Stimulated activated naive CD8-positive, alpha-beta T cell treated with anti-CD3 and anti-CD28 coated beads, Interleukin-15, Interleukin-2, amounts not matched to agents 100 ng/mL and 50 ng/mL, for 24 hours (primary cell): Measurements from ENCODE around the gene PRSS53.

Experiments
- H3K27ac Mint-ChIP-seq: one replicate; pipeline ENCODE4 v1.8.0; 2021; ENCODE audit warnings: mild to moderate bottlenecking, mixed read lengths
- H3K27me3 Mint-ChIP-seq: one replicate; pipeline ENCODE4 v1.8.0; 2021; ENCODE audit warnings: mixed read lengths
- H3K36me3 Mint-ChIP-seq: one replicate; pipeline ENCODE4 v1.8.0; 2021; ENCODE audit warnings: low read depth, mixed read lengths
- H3K4me1 Mint-ChIP-seq: one replicate; pipeline ENCODE4 v1.8.0; 2021; ENCODE audit warnings: low read depth, mixed read lengths
- H3K4me3 Mint-ChIP-seq: one replicate; pipeline ENCODE4 v1.8.0; 2021; ENCODE audit warnings: mild to moderate bottlenecking, mixed read lengths
- H3K9me3 Mint-ChIP-seq: one replicate; pipeline ENCODE4 v1.8.0; 2021; ENCODE audit warnings: mixed read lengths

The PRSS53 gene

DNA sequence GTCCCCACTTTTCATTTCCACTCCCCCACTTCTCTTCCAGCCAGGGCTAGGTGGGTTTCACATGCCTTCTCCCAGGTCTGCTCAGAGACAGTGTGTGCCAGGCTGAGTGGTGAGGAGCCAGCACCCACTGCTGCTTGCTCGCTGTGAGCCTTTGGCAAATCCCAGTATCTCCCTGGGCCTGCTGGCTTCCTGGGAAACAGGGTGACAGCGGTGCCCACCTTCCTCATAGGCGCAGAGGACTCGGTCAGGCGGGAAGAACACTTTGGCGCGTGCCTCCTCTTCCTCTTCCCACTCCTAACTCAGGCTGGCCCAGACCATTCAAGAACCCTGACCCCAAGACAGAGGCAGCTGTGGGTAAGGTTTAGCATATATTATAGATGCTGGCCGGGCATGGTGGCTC is 456 bp upstream of the PRSS53 start:
- Mint-ChIP-seq H3K27ac (no peak overlapping the region), H3K27me3 (no peaks in the 10 kb centered on the region), H3K9me3 (no peaks in the 10 kb centered on the region), H3K4me3 (no peak overlapping the region), H3K4me1 (peaks cover 9% of the 10 kb centered on the region), H3K36me3 (peaks cover 15% of the 10 kb centered on the region)

DNA sequence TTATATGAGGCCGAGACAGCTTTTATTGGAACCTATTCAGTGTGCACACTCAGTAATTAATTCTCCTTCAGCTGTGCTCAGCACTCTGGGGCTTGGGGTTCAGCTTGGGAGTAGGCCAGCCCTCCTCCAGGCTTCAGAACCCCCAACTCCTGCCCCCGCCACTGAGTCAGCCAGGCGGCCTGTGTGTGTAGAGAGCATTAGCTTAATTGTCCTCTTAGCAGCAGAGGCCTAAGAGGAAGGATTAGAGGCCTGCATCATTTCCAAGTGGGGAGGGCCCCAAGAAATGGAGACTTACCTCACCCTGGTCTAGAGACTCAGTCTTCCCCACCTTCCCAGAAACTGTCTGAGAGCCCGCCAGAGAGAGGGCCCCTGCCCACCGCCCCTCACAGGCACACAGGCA is 772 bp downstream of the PRSS53 start:
- H3K9me3 Mint-ChIP-seq, result no peaks in the 10 kb centered on the region
- H3K4me3 Mint-ChIP-seq, result no peak overlapping the region
- no peaks in the 10 kb centered on the region for H3K27me3 Mint-ChIP-seq
- no peak overlapping the region for H3K27ac Mint-ChIP-seq
- peaks cover 5% of the 10 kb centered on the region for H3K4me1 Mint-ChIP-seq
- H3K36me3 Mint-ChIP-seq, result peaks cover 15% of the 10 kb centered on the region

DNA sequence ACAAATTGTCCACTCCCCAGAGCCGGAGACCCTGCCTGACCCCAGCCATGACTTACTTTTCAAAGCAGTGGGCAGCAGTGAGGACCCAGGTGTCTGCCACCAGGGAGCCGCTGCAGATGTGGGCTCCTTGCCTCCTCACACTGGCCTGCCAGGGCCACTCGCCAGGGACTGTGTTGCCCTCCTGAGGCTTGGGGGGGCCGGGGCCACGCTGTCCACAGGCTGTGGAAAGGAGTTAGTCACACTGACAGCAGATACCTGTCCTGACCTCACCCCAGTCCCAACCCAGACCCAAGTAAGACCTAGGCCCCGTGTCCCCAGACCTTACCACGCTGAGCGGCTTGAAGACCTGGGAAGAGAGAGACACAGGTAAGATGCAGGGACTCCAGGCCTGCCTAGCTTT is 1.3 kb downstream of the PRSS53 start:
- Mint-ChIP-seq H3K27me3 (no peaks in the 10 kb centered on the region), H3K9me3 (no peaks in the 10 kb centered on the region), H3K4me3 (no peak overlapping the region), H3K27ac (no peak overlapping the region), H3K36me3 (peaks cover 15% of the 10 kb centered on the region), H3K4me1 (peaks cover 2% of the 10 kb centered on the region)

DNA sequence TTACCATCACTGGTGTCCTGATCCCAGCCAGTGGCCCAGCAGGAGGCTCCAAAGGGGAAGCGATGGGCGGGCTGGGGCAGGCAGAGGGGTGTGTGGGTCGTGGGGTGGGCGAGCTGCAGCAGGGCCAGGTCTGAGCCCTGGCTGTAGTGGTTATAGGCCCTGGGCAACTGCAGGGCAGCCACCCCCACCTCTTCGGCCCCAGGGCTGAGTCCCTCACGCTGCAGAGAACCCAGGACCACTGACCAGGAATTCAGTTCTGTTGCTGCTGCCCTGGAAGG is 2.2 kb downstream of the PRSS53 start:
- Mint-ChIP-seq H3K9me3 (no peaks in the 10 kb centered on the region), H3K36me3 (peaks cover 15% of the 10 kb centered on the region), H3K27me3 (no peaks in the 10 kb centered on the region), H3K4me3 (no peak overlapping the region), H3K27ac (no peak overlapping the region), H3K4me1 (no peaks in the 10 kb centered on the region)

DNA sequence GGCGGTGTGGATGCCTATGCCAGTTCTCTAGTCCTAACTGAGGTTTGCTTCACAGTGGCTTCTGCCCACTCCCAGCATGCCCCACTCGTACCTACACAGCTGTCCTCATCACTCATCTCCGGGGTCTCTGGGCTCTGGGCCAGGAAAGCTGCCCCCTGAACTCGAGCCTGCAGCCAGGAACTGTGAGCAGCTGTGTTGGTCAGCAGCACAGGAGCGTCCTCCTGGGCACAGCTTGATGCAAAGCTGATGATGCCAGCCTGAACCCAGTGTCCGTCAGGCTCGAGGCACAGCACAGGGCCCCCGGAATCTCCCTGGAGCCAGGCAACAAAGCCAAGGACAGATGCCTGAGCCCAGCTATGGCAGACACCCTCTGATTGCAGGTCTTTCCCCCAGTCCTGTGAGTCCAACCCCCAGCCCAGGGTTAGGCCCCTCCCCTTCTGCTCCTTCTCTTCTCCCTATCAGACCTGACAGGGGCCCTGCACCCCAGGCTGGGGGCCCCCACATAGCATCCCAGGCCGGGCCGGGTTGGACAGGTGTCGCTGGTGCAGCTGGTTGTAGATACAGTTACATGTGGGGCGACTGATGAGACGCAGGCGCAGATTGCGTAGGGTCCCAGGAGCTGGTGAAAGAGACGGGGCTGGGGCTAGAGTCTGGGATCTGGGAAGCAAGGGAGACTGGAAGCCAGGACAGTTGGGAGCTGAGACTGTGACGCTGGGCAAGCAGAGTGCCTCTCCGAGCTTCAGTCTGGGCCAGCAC is 2.7 kb downstream of the PRSS53 start:
- no peaks in the 10 kb centered on the region for H3K27me3 Mint-ChIP-seq
- no peaks in the 10 kb centered on the region for H3K9me3 Mint-ChIP-seq
- H3K4me1 Mint-ChIP-seq, result no peaks in the 10 kb centered on the region
- peaks cover 15% of the 10 kb centered on the region for H3K36me3 Mint-ChIP-seq
- H3K4me3 Mint-ChIP-seq, result no peak overlapping the region
- no peak overlapping the region for H3K27ac Mint-ChIP-seq

DNA sequence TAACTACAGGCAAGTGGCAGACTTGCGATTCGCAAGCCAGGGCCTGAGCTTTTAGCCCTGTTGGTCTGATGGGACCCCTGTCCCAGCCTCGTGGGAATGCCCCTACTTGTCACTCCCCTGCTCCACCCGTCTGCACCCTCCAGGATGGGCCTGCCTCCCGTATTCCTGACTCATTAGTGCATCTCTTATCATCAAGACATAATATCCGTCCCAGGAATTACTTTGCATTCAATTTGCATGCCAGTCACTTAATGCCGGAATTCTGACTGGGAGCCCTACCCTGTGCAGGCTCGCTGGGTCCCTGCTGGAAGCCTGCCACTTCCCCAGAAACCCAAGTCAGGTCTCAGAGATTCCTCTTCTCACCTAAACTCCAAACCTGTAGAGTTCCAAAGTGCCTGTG is 3.3 kb downstream of the PRSS53 start:
- peaks cover 6% of the 10 kb centered on the region for H3K4me1 Mint-ChIP-seq
- H3K27ac Mint-ChIP-seq, result no peak overlapping the region
- peaks cover 9% of the 10 kb centered on the region for H3K36me3 Mint-ChIP-seq

DNA sequence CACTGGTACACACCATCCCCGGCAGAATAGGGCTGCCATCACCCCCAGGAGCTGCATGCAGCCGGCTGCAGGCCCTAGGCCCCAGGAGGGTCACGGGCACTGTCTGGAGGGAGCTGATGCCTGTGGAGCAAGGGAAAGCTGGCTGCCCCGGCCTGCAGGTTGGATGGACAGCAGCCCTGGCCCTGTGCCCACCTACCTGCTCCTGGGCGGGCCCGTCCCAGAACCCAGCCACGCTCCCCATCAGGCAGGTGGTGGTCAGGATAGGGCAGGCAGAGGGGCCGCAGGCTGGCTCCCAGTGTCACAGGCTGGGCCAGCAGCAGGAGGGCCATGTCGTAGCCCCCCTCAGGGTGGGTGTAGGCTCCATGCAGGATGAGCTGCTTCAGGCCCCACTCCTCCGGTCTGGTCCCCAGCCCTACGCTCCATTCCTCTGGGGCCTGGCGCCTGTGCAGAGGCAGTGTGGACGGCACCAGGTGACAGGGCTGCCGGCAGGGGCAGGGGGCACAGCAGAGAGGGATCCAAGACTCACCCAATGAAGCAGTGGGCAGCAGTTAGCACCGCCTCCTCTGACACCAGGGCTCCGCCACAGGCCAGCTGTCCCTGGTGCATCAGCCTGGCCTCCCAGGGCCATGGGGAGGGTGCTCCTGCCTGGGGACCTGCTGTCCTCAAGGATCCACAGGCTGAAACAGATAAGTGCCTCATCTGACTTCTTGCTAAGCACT is 4.0 kb downstream of the PRSS53 start:
- Mint-ChIP-seq H3K36me3 (peaks cover 6% of the 10 kb centered on the region), H3K4me1 (peaks cover 8% of the 10 kb centered on the region), H3K9me3 (no peaks in the 10 kb centered on the region), H3K27ac (no peak overlapping the region), H3K4me3 (no peak overlapping the region), H3K27me3 (no peaks in the 10 kb centered on the region)

More for the DNA sequence above, 3.3 kb downstream of the PRSS53 start:
- no peaks in the 10 kb centered on the region for H3K27me3 Mint-ChIP-seq
- no peaks in the 10 kb centered on the region for H3K9me3 Mint-ChIP-seq
- no peak overlapping the region for H3K4me3 Mint-ChIP-seq

DNA sequence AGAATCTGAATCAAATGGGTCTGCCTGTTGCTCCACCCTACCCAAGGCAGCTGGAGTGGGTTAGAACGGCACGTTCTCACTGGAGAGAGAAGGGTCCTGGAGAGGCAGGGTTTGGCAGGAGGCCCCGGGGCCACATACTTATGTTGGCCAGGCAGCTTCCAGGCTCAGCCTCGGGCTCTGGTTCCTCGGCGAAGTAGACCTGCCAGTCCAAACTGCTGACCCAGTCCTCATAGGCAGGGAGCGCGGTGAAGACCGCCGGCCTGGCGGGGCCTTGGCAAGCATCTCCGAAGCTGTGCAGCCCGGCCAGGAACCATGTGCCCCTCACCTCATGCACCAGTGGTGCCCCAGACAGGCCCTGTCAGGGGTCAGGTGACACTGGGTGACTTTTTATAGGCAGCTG is 4.8 kb downstream of the PRSS53 start:
- Mint-ChIP-seq H3K9me3 (no peaks in the 10 kb centered on the region), H3K36me3 (peaks cover 8% of the 10 kb centered on the region), H3K4me3 (no peak overlapping the region), H3K27ac (no peak overlapping the region), H3K4me1 (peaks cover 11% of the 10 kb centered on the region), H3K27me3 (no peaks in the 10 kb centered on the region)

DNA sequence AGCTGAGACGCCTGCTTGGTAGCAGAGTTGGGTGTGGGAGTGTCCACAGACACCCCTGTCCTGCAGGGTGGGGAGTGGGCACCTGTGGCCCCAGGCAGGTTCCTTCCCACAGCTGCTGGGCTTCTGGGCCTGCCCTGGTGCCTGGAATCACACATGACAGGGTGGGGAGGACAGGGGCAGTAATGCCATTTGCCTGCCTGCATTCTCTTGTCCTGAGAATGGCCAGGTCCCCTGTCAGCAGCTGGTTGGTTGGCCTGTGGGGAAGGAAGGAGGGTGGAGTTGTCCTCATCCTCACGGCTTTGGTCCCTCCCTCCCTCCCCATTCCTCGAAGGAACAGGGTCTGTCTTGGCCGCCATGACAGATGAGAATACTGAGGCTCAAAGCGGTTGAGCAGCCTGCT is 5.2 kb downstream of the PRSS53 start:
- Mint-ChIP-seq H3K27me3 (no peaks in the 10 kb centered on the region), H3K9me3 (no peaks in the 10 kb centered on the region), H3K4me1 (peaks cover 11% of the 10 kb centered on the region), H3K27ac (no peak overlapping the region), H3K4me3 (no peak overlapping the region), H3K36me3 (peaks cover 12% of the 10 kb centered on the region)

DNA sequence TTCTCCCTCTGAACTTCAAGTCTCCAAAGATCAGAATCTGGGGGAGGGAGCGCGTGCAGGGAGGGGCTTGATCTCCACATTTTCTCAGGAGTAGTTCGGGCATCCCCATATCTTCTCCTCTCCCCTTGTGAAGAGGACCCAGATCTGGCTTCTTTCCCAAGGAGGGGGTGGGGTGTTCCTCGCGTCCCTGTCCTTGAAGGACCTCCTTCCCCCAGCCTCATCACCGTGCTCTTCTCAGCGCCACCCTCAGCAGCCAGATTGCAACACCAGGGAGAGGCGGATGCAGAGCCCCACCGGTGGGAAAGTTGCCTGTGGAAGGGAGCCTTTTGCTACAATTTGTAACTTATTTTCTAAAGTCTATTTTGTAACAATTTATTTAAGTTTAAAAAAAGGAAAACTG is 5.7 kb downstream of the PRSS53 start:
- Mint-ChIP-seq H3K4me1 (peaks cover 16% of the 10 kb centered on the region), H3K36me3 (peaks cover 17% of the 10 kb centered on the region), H3K9me3 (no peaks in the 10 kb centered on the region), H3K27ac (no peak overlapping the region), H3K4me3 (no peak overlapping the region), H3K27me3 (no peaks in the 10 kb centered on the region)

DNA sequence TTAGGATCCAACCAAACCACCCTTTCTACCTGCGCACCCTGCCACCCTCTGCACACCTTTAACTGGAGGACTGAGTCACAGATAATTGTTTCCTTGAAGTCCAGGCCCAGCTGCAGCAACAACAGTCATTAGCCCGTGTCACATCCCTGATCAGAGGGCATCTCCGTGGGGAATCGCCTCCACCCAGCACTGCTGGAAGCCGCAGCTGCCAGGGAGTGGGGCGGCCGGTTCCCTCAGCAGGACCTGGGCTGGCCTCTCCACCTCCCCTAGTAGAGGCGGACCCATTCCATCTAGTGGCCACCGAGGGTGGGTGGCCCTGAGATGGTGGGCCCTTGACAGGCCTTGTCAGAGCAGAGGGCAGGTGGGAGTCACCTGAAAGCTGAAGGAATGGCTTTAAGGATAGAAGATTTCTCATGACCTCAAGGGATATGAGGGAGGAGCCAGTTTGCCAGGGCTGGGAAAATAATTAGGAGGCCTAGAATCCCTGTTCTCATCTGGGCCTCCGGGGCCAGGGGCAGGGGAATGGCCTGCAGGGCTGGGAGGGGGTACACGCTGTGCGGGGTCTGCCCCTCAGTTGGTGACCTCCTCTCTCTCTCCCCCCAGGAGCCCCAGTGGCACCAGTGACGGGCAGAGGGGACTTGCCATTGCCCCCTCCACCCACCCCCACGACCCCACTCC is 6.2 kb downstream of the PRSS53 start:
- peaks cover 17% of the 10 kb centered on the region for H3K4me1 Mint-ChIP-seq
- H3K27ac Mint-ChIP-seq, result peak overlapping the region; percentile 19
- peaks cover 21% of the 10 kb centered on the region for H3K36me3 Mint-ChIP-seq
- H3K27me3 Mint-ChIP-seq, result no peaks in the 10 kb centered on the region
- H3K4me3 Mint-ChIP-seq, result no peak overlapping the region
- H3K9me3 Mint-ChIP-seq, result no peaks in the 10 kb centered on the region

DNA sequence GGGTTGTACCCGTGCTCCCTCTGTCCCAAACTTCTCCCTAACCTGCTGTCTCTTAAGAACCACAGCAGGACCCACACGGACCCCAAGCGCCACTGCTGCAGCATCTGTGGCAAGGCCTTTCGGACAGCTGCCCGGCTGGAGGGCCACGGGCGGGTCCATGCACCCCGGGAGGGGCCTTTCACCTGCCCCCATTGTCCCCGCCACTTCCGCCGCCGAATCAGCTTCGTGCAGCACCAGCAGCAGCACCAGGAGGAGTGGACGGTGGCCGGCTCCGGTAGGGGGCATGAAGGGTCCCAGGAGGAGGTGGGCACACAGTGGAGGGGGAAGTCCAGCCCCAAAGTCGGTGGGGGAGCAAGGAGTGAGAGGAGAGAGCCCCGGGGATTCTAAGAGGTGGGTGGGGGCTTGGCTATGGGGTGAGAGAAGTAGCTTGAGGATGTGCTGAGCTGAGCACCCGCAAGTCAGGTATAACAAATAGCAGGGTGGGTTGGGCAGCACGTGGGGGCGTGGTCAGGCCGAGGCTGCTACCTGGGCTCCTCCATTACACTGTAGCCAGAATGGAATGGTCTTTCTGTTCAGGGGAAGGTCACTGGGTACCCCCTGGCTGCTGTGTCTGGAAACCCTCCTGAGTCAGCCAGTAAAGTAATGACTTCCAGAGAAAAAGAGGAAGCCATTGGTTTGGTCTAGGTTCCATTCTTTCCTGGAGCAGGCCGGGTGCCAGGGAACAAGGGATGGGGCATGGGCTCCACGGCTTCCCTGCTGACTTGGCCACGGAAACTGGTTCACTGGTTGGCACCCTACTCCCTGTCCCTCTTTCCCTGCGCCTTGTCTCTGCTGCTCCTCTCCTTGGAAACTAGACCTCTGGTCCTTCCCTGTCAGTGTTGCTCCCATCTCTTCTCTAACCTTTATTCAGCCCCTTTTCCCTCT is 7.1 kb downstream of the PRSS53 start:
- Mint-ChIP-seq H3K4me1 (peaks cover 17% of the 10 kb centered on the region), H3K4me3 (no peak overlapping the region), H3K27me3 (no peaks in the 10 kb centered on the region), H3K36me3 (peaks cover 21% of the 10 kb centered on the region), H3K27ac (peak overlapping the region; percentile 19), H3K9me3 (no peaks in the 10 kb centered on the region)

DNA sequence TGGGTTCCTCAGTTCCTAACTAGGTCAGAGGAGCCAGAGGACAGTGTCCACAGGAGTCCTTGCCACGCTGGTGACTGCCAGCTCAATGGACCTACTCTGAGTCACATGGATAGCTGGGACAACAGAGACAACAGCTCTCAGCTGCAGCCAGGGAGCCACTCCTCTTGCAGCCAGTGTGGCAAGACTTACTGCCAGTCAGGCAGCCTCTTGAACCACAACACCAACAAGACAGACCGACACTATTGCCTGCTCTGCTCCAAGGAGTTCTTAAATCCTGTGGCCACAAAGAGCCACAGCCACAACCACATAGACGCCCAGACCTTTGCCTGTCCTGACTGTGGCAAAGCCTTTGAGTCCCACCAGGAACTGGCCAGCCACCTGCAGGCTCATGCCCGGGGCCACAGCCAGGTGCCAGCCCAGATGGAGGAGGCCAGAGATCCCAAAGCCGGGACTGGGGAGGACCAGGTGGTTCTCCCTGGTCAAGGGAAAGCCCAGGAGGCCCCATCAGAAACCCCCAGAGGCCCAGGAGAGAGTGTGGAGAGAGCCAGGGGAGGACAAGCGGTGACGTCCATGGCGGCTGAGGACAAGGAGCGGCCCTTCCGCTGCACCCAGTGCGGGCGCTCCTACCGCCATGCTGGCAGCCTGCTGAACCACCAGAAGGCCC is 7.9 kb downstream of the PRSS53 start:
- Mint-ChIP-seq H3K4me3 (no peak overlapping the region), H3K27ac (no peak overlapping the region), H3K4me1 (peaks cover 20% of the 10 kb centered on the region), H3K27me3 (no peaks in the 10 kb centered on the region), H3K9me3 (no peaks in the 10 kb centered on the region), H3K36me3 (peaks cover 21% of the 10 kb centered on the region)

DNA sequence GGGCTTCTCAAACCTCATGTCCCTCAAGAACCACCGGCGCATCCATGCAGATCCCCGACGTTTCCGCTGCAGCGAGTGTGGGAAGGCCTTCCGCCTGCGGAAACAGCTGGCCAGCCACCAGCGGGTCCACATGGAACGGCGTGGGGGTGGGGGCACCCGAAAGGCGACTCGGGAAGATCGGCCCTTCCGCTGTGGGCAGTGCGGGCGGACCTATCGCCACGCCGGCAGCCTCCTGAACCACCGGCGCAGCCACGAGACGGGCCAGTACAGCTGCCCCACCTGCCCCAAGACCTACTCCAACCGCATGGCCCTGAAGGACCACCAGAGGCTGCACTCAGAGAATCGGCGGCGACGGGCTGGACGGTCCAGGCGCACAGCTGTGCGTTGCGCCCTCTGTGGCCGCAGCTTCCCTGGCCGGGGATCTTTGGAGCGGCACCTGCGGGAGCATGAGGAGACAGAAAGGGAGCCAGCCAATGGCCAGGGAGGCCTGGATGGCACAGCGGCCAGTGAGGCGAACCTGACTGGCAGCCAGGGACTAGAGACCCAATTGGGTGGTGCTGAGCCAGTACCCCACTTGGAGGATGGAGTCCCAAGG is 8.6 kb downstream of the PRSS53 start:
- H3K4me3 Mint-ChIP-seq, result no peak overlapping the region
- no peaks in the 10 kb centered on the region for H3K27me3 Mint-ChIP-seq
- peaks cover 27% of the 10 kb centered on the region for H3K4me1 Mint-ChIP-seq
- H3K27ac Mint-ChIP-seq, result no peak overlapping the region
- H3K9me3 Mint-ChIP-seq, result no peaks in the 10 kb centered on the region
- peaks cover 22% of the 10 kb centered on the region for H3K36me3 Mint-ChIP-seq
